GM12892 (cell line): ENCODE results near the gene RTKN.

Experiments
- POLR2AphosphoS5 ChIP-seq: IDR thresholded peaks from 2 replicates; pipeline ENCODE4 v1.6.1; 2011; ENCODE audit warnings: low read depth, low read length, control low read depth
- TAF1 ChIP-seq: IDR thresholded peaks from 2 replicates; pipeline ENCODE4 v1.6.1; 2011; ENCODE audit warnings: low read depth, mild to moderate bottlenecking, control low read depth, low read length, borderline replicate concordance

GRCh38 chr2:74436111-74436805, 5.5 kb downstream of the RTKN start:
- TF ChIP-seq POLR2AphosphoS5 (no peak), TAF1 (no peak)
